ENCODE measurements around the gene NCLN.

- no peak for TF ChIP-seq CTCF (IDR thresholded peaks at IDR 0.05)
- no peak for TF ChIP-seq POLR2A (IDR thresholded peaks at IDR 0.05)
- TF ChIP-seq EP300 (IDR thresholded peaks at IDR 0.05), result no peak
Observed at GRCh38 chr19:3152419-3152780, 33.3 kb upstream of the NCLN start.
